ENCODE data around the gene ABCD4.

Gene ABCD4

GRCh38 chr14:74242780-74243042 is 60.0 kb downstream of the ABCD4 start:
- no peak for DNase-seq (ENCODE audit: low read depth in 1 of 2, low spot score in 1 of 2)
- Histone ChIP-seq H3K4me3 (replicated peaks; ENCODE audit: insufficient read depth, low read length) (no peak overlapping the region), H3K27ac (replicated peaks) (no peak overlapping the region), H3K27me3 (ENCODE audit: insufficient read depth, poor library complexity, severe bottlenecking) (peaks cover 18% of the 10 kb centered on the region)
- TF ChIP-seq GABPA (IDR thresholded peaks at IDR 0.05; ENCODE audit: low read depth), result no peak
- TF ChIP-seq CTCF (IDR thresholded peaks at IDR 0.05; ENCODE audit: insufficient read depth, low read length), result no peak
- TF ChIP-seq POLR2AphosphoS5 (IDR thresholded peaks at IDR 0.05; ENCODE audit: low read depth), result no peak
- TF ChIP-seq SPI1 (IDR thresholded peaks at IDR 0.05; ENCODE audit: borderline replicate concordance, low read depth), result no peak
- TF ChIP-seq REST (IDR thresholded peaks at IDR 0.05; ENCODE audit: insufficient replicate concordance, low read depth), result no peak

- H3K4me3 ChIP-seq (replicated peaks; ENCODE audit: insufficient read depth, low read length), result no peak overlapping the region
- H3K27me3 ChIP-seq (ENCODE audit: insufficient read depth, poor library complexity, severe bottlenecking), result peaks cover 18% of the 10 kb centered on the region
- no peak for TF ChIP-seq GABPA (IDR thresholded peaks at IDR 0.05; ENCODE audit: low read depth)
- TF ChIP-seq REST (IDR thresholded peaks at IDR 0.05; ENCODE audit: insufficient replicate concordance, low read depth), result no peak
- no peak for TF ChIP-seq SPI1 (IDR thresholded peaks at IDR 0.05; ENCODE audit: borderline replicate concordance, low read depth)
- TF ChIP-seq CTCF (IDR thresholded peaks at IDR 0.05; ENCODE audit: insufficient read depth, low read length), result no peak
- TF ChIP-seq POLR2AphosphoS5 (IDR thresholded peaks at IDR 0.05; ENCODE audit: low read depth), result no peak
- DNase-seq (ENCODE audit: low read depth in 1 of 2, low spot score in 1 of 2), result no peak
- no peak overlapping the region for H3K27ac ChIP-seq (replicated peaks)
Measured at GRCh38 chr14:74242021-74242779, 60.5 kb downstream of the ABCD4 start.

- no peak overlapping the region for H3K27ac ChIP-seq (replicated peaks)
- peaks cover 18% of the 10 kb centered on the region for H3K27me3 ChIP-seq (ENCODE audit: insufficient read depth, poor library complexity, severe bottlenecking)
- H3K4me3 ChIP-seq (replicated peaks; ENCODE audit: insufficient read depth, low read length), result no peak overlapping the region
- no peak for DNase-seq (ENCODE audit: low read depth in 1 of 2, low spot score in 1 of 2)
- TF ChIP-seq SPI1 (IDR thresholded peaks at IDR 0.05; ENCODE audit: borderline replicate concordance, low read depth), result no peak
- no peak for TF ChIP-seq REST (IDR thresholded peaks at IDR 0.05; ENCODE audit: insufficient replicate concordance, low read depth)
- no peak for TF ChIP-seq POLR2AphosphoS5 (IDR thresholded peaks at IDR 0.05; ENCODE audit: low read depth)
- no peak for TF ChIP-seq CTCF (IDR thresholded peaks at IDR 0.05; ENCODE audit: insufficient read depth, low read length)
- TF ChIP-seq GABPA (IDR thresholded peaks at IDR 0.05; ENCODE audit: low read depth), result no peak
Measured at GRCh38 chr14:74241652-74242017, 61.1 kb downstream of the ABCD4 start.

All from HL-60 (cell line).